Smooth muscle cell (in vitro differentiated cells): ENCODE results near the gene RPL29. TPM values are rescaled to one million over a fixed set of nuclear protein-coding genes. Genes with fewer than 3 reads are reported as not detected.

ENCODE experiments used
- DNase-seq: peaks from one replicate; lab custom pipeline; 2025; ENCODE audit not compliant: unreplicated experiment; lab: John Stamatoyannopoulos, UW
- H2AFZ ChIP-seq: fragments of 200-600 bp; sonication (generic); 2 replicates; pipeline ENCODE4 v1.6.0; 2016; ENCODE audit warnings: antibody characterized with exemption, low read depth, mild to moderate bottlenecking
- H3F3A ChIP-seq: fragments of 200-600 bp; sonication (generic); 2 replicates; pipeline ENCODE4 v1.6.0; 2017; ENCODE audit warnings: antibody characterized with exemption, low read depth
- H3K27ac ChIP-seq: fragments of 200-600 bp; sonication (generic); 2 replicates; pipeline ENCODE4 v1.5.1; 2016; ENCODE audit warnings: low read depth, mild to moderate bottlenecking
- H3K27me3 ChIP-seq: fragments of 200-600 bp; sonication (generic); 2 replicates; pipeline ENCODE4 v1.6.1; 2016; ENCODE audit warnings: low read depth, mild to moderate bottlenecking
- H3K36me3 ChIP-seq: fragments of 200-600 bp; sonication (generic); 2 replicates; pipeline ENCODE4 v1.5.1; 2016; ENCODE audit warnings: low read depth
- H3K4me1 ChIP-seq: fragments of 200-600 bp; sonication (generic); 2 replicates; pipeline ENCODE4 v1.5.1; 2016; ENCODE audit warnings: low read depth
- H3K4me2 ChIP-seq: fragments of 200-600 bp; sonication (generic); 2 replicates; pipeline ENCODE4 v1.6.0; 2016; ENCODE audit warnings: mild to moderate bottlenecking
- H3K4me3 ChIP-seq: fragments of 200-600 bp; sonication (generic); 2 replicates; pipeline ENCODE4 v1.5.1; 2016; ENCODE audit warnings: mild to moderate bottlenecking
- H3K79me2 ChIP-seq: fragments of 200-600 bp; sonication (generic); 2 replicates; pipeline ENCODE4 v1.6.0; 2016; ENCODE audit warnings: low read depth, mild to moderate bottlenecking
- H3K9ac ChIP-seq: fragments of 200-600 bp; sonication (generic); 2 replicates; pipeline ENCODE4 v1.6.0; 2016; ENCODE audit warnings: low read depth
- H3K9me3 ChIP-seq: fragments of 200-600 bp; sonication (generic); replicated peaks from 2 replicates; pipeline ENCODE4 v1.5.1; 2016; ENCODE audit warnings: low read depth
- H4K20me1 ChIP-seq: fragments of 200-600 bp; sonication (generic); 2 replicates; pipeline ENCODE4 v1.6.0; 2016; ENCODE audit warnings: low read depth
- CTCF ChIP-seq: fragments of 200-600 bp; sonication (generic); IDR thresholded peaks from 2 replicates; pipeline ENCODE4 v1.5.1; 2017; ENCODE audit warnings: borderline replicate concordance, mild to moderate bottlenecking, antibody characterized with exemption; ENCODE audit not compliant: insufficient read depth, poor library complexity, severe bottlenecking
- WGBS: methylation state at CpG from one replicate; pipeline ENCODE4 v1.1.7; 2016; ENCODE audit warnings: low lambda C conversion rate; 5-methylcytosine and 5-hydroxymethylcytosine counted together
- polyA plus RNA-seq: library from polyadenylated mRNA; unstranded; fragments of >200 nt; fragmentation: Nextera tagmentation; extraction: Ambion mirVana; gene quantifications from 2 replicates; pipeline ENCODE4 v1.2.1, GENCODE V29; 2016
- total RNA-seq: library from RNA; depleted of rRNA; stranded (reverse); fragments of >200 nt; gene quantifications from 2 replicates; pipeline ENCODE4 v1.2.3, GENCODE V29; 2014

RPL29 gene
- total and polyA plus RNA-seq, 2 experiments from 2014 or later, result 708 to 1,004 TPM

GRCh38 chr3:51970606-51971300, 24.9 kb downstream of the RPL29 start:
- H3K4me2 ChIP-seq, result no peak overlapping the region
- H3K27me3 ChIP-seq, result no peaks in the 10 kb centered on the region
- no peak overlapping the region for H2AFZ ChIP-seq
- no peak overlapping the region for H3K27ac ChIP-seq
- TF ChIP-seq CTCF, result no peak
- H3K4me3 ChIP-seq, result no peak overlapping the region
- H3K79me2 ChIP-seq, result peaks cover 20% of the 10 kb centered on the region
- no peaks in the 10 kb centered on the region for H3K36me3 ChIP-seq
- H3K9ac ChIP-seq, result no peak overlapping the region
- WGBS, result 87% methylated on average over 6 of the region's 6 CpGs
- DNase-seq, result no peak
- H3K9me3 ChIP-seq, result no peaks in the 10 kb centered on the region
- H4K20me1 ChIP-seq, result peaks cover 4% of the 10 kb centered on the region
- peaks cover 24% of the 10 kb centered on the region for H3F3A ChIP-seq
- peaks cover 38% of the 10 kb centered on the region for H3K4me1 ChIP-seq

DNA sequence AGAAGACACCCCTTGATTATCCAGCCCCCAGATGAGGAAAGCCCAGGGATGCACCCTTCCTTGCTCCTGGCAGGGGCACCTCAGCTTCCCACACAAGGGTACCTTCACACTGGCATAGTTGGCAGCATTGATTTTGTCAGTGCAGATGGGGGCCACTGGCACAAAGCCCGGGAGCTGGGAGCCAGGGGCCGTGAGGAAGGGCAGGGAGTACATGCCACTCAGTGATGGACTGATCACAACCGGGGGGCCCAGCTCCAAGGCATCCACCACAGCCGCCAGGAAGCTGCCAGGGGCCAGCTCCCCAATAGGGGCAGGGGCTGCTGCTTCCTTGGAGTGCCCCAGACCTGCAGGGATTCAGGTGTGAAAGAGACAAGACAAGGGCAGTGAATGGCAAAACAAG, 25.9 kb downstream of the RPL29 start:
- Histone ChIP-seq H3K27ac (no peak overlapping the region), H4K20me1 (peaks cover 10% of the 10 kb centered on the region), H3K79me2 (peaks cover 28% of the 10 kb centered on the region), H3K36me3 (no peaks in the 10 kb centered on the region), H3K4me2 (no peak overlapping the region), H3K4me1 (peaks cover 42% of the 10 kb centered on the region), H3K9ac (no peak overlapping the region), H3K4me3 (no peak overlapping the region), H3K27me3 (no peaks in the 10 kb centered on the region), H3K9me3 (no peaks in the 10 kb centered on the region), H3F3A (peaks cover 18% of the 10 kb centered on the region), H2AFZ (no peak overlapping the region)
- DNase-seq, result no peak
- no peak for TF ChIP-seq CTCF
- WGBS, result 96% methylated on average over 4 of the region's 4 CpGs

- Histone ChIP-seq H3K36me3 (no peaks in the 10 kb centered on the region), H3K4me3 (peak overlapping the region; percentile 79), H2AFZ (no peak overlapping the region), H3F3A (peaks cover 11% of the 10 kb centered on the region), H3K27me3 (no peaks in the 10 kb centered on the region), H3K27ac (no peak overlapping the region), H3K9ac (no peak overlapping the region), H4K20me1 (peaks cover 17% of the 10 kb centered on the region), H3K4me2 (peak overlapping the region; percentile 86), H3K79me2 (peaks cover 34% of the 10 kb centered on the region), H3K4me1 (peaks cover 41% of the 10 kb centered on the region), H3K9me3 (no peaks in the 10 kb centered on the region)
- 83% methylated on average over 6 of the region's 6 CpGs for WGBS
- no peak for TF ChIP-seq CTCF
- DNase-seq, result no peak
These were observed 26.6 kb downstream of the RPL29 start for GRCh38 chr3:51968883-51969678.
